ENCODE results near the gene CRB2. TPM values are rescaled to one million over a fixed set of nuclear protein-coding genes. Genes with fewer than 3 reads are reported as not detected.

CRB2 gene
- total and polyA plus RNA-seq, 8 donors = 0.02 to 0.08 TPM; not detected in 6

GRCh38 chr9:123375469-123376132 lies 19.6 kb downstream of the CRB2 start:
- Histone ChIP-seq H3K4me1 (peaks cover 0 to 6% (median 0%) of the 10 kb centered on the region in 3 donors), H3K9me3 (no peaks in the 10 kb centered on the region), H3K27ac (no peak overlapping the region), H3K4me3 (no peak overlapping the region), H3K27me3 (peaks cover 0 to 22% (median 0%) of the 10 kb centered on the region in 4 donors), H3K36me3 (no peaks in the 10 kb centered on the region)
- ATAC-seq (peak in 3 of 4 donors; percentile 12 to 50 (median 30)), DNase-seq (peak in 1 of 6 donors; percentile 65), FAIRE-seq (no peak)
- 15% methylated on average over 13 to 14 of the region's 14 CpGs for WGBS, 2 donors
- TF ChIP-seq CTCF (IDR thresholded peaks at IDR 0.05) = no peak
- intact Hi-C loops (cut with DNase I) = no loop called here

- WGBS, 2 donors = 56 to 67% methylated on average over 22 to 24 of the region's 24 CpGs
- H3K4me1 ChIP-seq = peaks cover 0 to 6% (median 0%) of the 10 kb centered on the region in 3 donors
- no peak overlapping the region for H3K4me3 ChIP-seq
- no peak overlapping the region for H3K27ac ChIP-seq
- H3K27me3 ChIP-seq = peaks cover 0 to 22% (median 0%) of the 10 kb centered on the region in 4 donors
- no peak for ATAC-seq
- H3K36me3 ChIP-seq = no peaks in the 10 kb centered on the region
- TF ChIP-seq CTCF (IDR thresholded peaks at IDR 0.05) = no peak
- FAIRE-seq = no peak
- intact Hi-C loops (cut with DNase I) = no loop called here
- H3K9me3 ChIP-seq = no peaks in the 10 kb centered on the region
- peak in 1 of 6 donors; percentile 42 for DNase-seq
Measured at GRCh38 chr9:123376218-123377071, 20.4 kb downstream of the CRB2 start.

GRCh38 chr9:123377211-123377971 lies 21.4 kb downstream of the CRB2 start:
- H3K4me1 ChIP-seq = peaks cover 0 to 6% (median 0%) of the 10 kb centered on the region in 3 donors
- FAIRE-seq (no peak), ATAC-seq (peak in 3 of 4 donors; percentile 5 to 28 (median 15)), DNase-seq (peak in 1 of 6 donors; percentile 58)
- H3K27ac ChIP-seq = no peak overlapping the region
- no peak for TF ChIP-seq CTCF (IDR thresholded peaks at IDR 0.05)
- 59 to 63% methylated on average over 20 to 21 of the region's 21 CpGs for WGBS, 2 donors
- no peaks in the 10 kb centered on the region for H3K36me3 ChIP-seq
- H3K4me3 ChIP-seq = no peak overlapping the region
- no peaks in the 10 kb centered on the region for H3K9me3 ChIP-seq
- peaks cover 0 to 19% (median 0%) of the 10 kb centered on the region in 4 donors for H3K27me3 ChIP-seq
- intact Hi-C loops (cut with DNase I) = no loop called here

- H3K27me3 ChIP-seq = peaks cover 0 to 13% (median 0%) of the 10 kb centered on the region in 4 donors
- DNase-seq = peak in 1 of 6 donors; percentile 39
- H3K4me3 ChIP-seq = no peak overlapping the region
- WGBS, 2 donors = 57 to 59% methylated on average over 10 of the region's 10 CpGs
- H3K27ac ChIP-seq = no peak overlapping the region
- ATAC-seq = no peak
- H3K9me3 ChIP-seq = no peaks in the 10 kb centered on the region
- no peaks in the 10 kb centered on the region for H3K36me3 ChIP-seq
- peaks cover 0 to 6% (median 0%) of the 10 kb centered on the region in 3 donors for H3K4me1 ChIP-seq
- no peak for FAIRE-seq
- intact Hi-C loops (cut with DNase I) = no loop called here
- no peak for TF ChIP-seq CTCF (IDR thresholded peaks at IDR 0.05)
Measured at GRCh38 chr9:123378025-123378424, 22.0 kb downstream of the CRB2 start.
